ENCODE measurements around the gene FHOD3.

The FHOD3 gene

GRCh38 chr18:36601316-36601715, 303.8 kb downstream of the FHOD3 start:
- no peak for DNase-seq
- ChIA-PET CTCF (no interaction called here), POLR2A (no interaction called here)
- H3K4me3 ChIP-seq (ENCODE audit: control insufficient read depth in 1 of 7, extremely low read depth in 1 of 7, insufficient read depth in 4 of 7, low read depth in 2 of 7, low read length in 6 of 7), result no peak overlapping the region
- H3K27ac ChIP-seq (ENCODE audit: insufficient read depth in 1 of 2, low read depth in 1 of 2, low read length in 2 of 2, poor library complexity in 1 of 2, severe bottlenecking in 2 of 2), result no peak overlapping the region
- no peaks in the 10 kb centered on the region for H3K27me3 ChIP-seq (replicated peaks in 2 of 5; ENCODE audit: control insufficient read depth in 4 of 5, insufficient read depth in 5 of 5, low read length in 4 of 5)
- H3K36me3 ChIP-seq (ENCODE audit: control insufficient read depth in 4 of 4, insufficient read depth in 4 of 4, low read length in 3 of 4), result no peaks in the 10 kb centered on the region
- 100% methylated on average over 1 of the region's 1 CpG for WGBS (ENCODE audit: insufficient coverage)
- no peaks in the 10 kb centered on the region for H3K9me3 ChIP-seq (ENCODE audit: control extremely low read depth in 1 of 5, control insufficient read depth in 4 of 5, insufficient read depth in 2 of 5, low read depth in 1 of 5, low read length in 4 of 5)
- no peaks in the 10 kb centered on the region for H3K4me1 ChIP-seq (ENCODE audit: control extremely low read depth in 1 of 4, control insufficient read depth in 4 of 4, insufficient read depth in 4 of 4, low read length in 3 of 4)

GRCh38 chr18:36602071-36602470, 304.6 kb downstream of the FHOD3 start:
- Histone ChIP-seq H3K27me3 (replicated peaks in 2 of 5; ENCODE audit: control insufficient read depth in 4 of 5, insufficient read depth in 5 of 5, low read length in 4 of 5) (no peaks in the 10 kb centered on the region), H3K9me3 (ENCODE audit: control extremely low read depth in 1 of 5, control insufficient read depth in 4 of 5, insufficient read depth in 2 of 5, low read depth in 1 of 5, low read length in 4 of 5) (no peaks in the 10 kb centered on the region), H3K4me3 (ENCODE audit: control insufficient read depth in 1 of 7, extremely low read depth in 1 of 7, insufficient read depth in 4 of 7, low read depth in 2 of 7, low read length in 6 of 7) (no peak overlapping the region), H3K36me3 (ENCODE audit: control insufficient read depth in 4 of 4, insufficient read depth in 4 of 4, low read length in 3 of 4) (no peaks in the 10 kb centered on the region), H3K27ac (ENCODE audit: insufficient read depth in 1 of 2, low read depth in 1 of 2, low read length in 2 of 2, poor library complexity in 1 of 2, severe bottlenecking in 2 of 2) (no peak overlapping the region), H3K4me1 (ENCODE audit: control extremely low read depth in 1 of 4, control insufficient read depth in 4 of 4, insufficient read depth in 4 of 4, low read length in 3 of 4) (no peaks in the 10 kb centered on the region)
- no peak for DNase-seq
- CTCF ChIA-PET, result no interaction called here
- 100% methylated on average over 1 of the region's 2 CpGs for WGBS (ENCODE audit: insufficient coverage)
- POLR2A ChIA-PET, result no interaction called here

GRCh38 chr18:36602620-36603019, 305.1 kb downstream of the FHOD3 start:
- CTCF ChIA-PET, result no interaction called here

GRCh38 chr18:36608107-36608506, 310.6 kb downstream of the FHOD3 start:
- Histone ChIP-seq H3K36me3 (ENCODE audit: control insufficient read depth in 4 of 4, insufficient read depth in 4 of 4, low read length in 3 of 4) (no peaks in the 10 kb centered on the region), H3K9me3 (ENCODE audit: control extremely low read depth in 1 of 5, control insufficient read depth in 4 of 5, insufficient read depth in 2 of 5, low read depth in 1 of 5, low read length in 4 of 5) (peaks cover 0 to 1% (median 0%) of the 10 kb centered on the region in 5 experiments), H3K27me3 (replicated peaks in 2 of 5; ENCODE audit: control insufficient read depth in 4 of 5, insufficient read depth in 5 of 5, low read length in 4 of 5) (no peaks in the 10 kb centered on the region), H3K4me1 (ENCODE audit: control extremely low read depth in 1 of 4, control insufficient read depth in 4 of 4, insufficient read depth in 4 of 4, low read length in 3 of 4) (no peaks in the 10 kb centered on the region), H3K4me3 (ENCODE audit: control insufficient read depth in 1 of 7, extremely low read depth in 1 of 7, insufficient read depth in 4 of 7, low read depth in 2 of 7, low read length in 6 of 7) (no peak overlapping the region), H3K27ac (ENCODE audit: insufficient read depth in 1 of 2, low read depth in 1 of 2, low read length in 2 of 2, poor library complexity in 1 of 2, severe bottlenecking in 2 of 2) (no peak overlapping the region)
- POLR2A ChIA-PET, result no interaction called here
- CTCF ChIA-PET, result no interaction called here
- no CpG with 5 or more reads among the region's 3 CpGs for WGBS (ENCODE audit: insufficient coverage)
- no peak for DNase-seq

More at GRCh38 chr18:36602620-36603019, 305.1 kb downstream of the FHOD3 start:
- Histone ChIP-seq H3K9me3 (ENCODE audit: control extremely low read depth in 1 of 5, control insufficient read depth in 4 of 5, insufficient read depth in 2 of 5, low read depth in 1 of 5, low read length in 4 of 5) (peaks cover 0 to 1% (median 0%) of the 10 kb centered on the region in 5 experiments), H3K27me3 (replicated peaks in 2 of 5; ENCODE audit: control insufficient read depth in 4 of 5, insufficient read depth in 5 of 5, low read length in 4 of 5) (no peaks in the 10 kb centered on the region), H3K4me3 (ENCODE audit: control insufficient read depth in 1 of 7, extremely low read depth in 1 of 7, insufficient read depth in 4 of 7, low read depth in 2 of 7, low read length in 6 of 7) (no peak overlapping the region), H3K4me1 (ENCODE audit: control extremely low read depth in 1 of 4, control insufficient read depth in 4 of 4, insufficient read depth in 4 of 4, low read length in 3 of 4) (no peaks in the 10 kb centered on the region), H3K27ac (ENCODE audit: insufficient read depth in 1 of 2, low read depth in 1 of 2, low read length in 2 of 2, poor library complexity in 1 of 2, severe bottlenecking in 2 of 2) (no peak overlapping the region), H3K36me3 (ENCODE audit: control insufficient read depth in 4 of 4, insufficient read depth in 4 of 4, low read length in 3 of 4) (no peaks in the 10 kb centered on the region)
- WGBS (ENCODE audit: insufficient coverage), result 88% methylated on average over 4 of the region's 4 CpGs
- DNase-seq, result no peak
- POLR2A ChIA-PET, result no interaction called here

GRCh38 chr18:36610258-36610657, 312.7 kb downstream of the FHOD3 start:
- ChIA-PET POLR2A (no interaction called here), CTCF (no interaction called here)
- Histone ChIP-seq H3K27me3 (replicated peaks in 2 of 5; ENCODE audit: control insufficient read depth in 4 of 5, insufficient read depth in 5 of 5, low read length in 4 of 5) (no peaks in the 10 kb centered on the region), H3K4me1 (ENCODE audit: control extremely low read depth in 1 of 4, control insufficient read depth in 4 of 4, insufficient read depth in 4 of 4, low read length in 3 of 4) (no peaks in the 10 kb centered on the region), H3K9me3 (ENCODE audit: control extremely low read depth in 1 of 5, control insufficient read depth in 4 of 5, insufficient read depth in 2 of 5, low read depth in 1 of 5, low read length in 4 of 5) (peaks cover 0 to 1% (median 0%) of the 10 kb centered on the region in 5 experiments), H3K4me3 (ENCODE audit: control insufficient read depth in 1 of 7, extremely low read depth in 1 of 7, insufficient read depth in 4 of 7, low read depth in 2 of 7, low read length in 6 of 7) (no peak overlapping the region), H3K27ac (ENCODE audit: insufficient read depth in 1 of 2, low read depth in 1 of 2, low read length in 2 of 2, poor library complexity in 1 of 2, severe bottlenecking in 2 of 2) (no peak overlapping the region), H3K36me3 (ENCODE audit: control insufficient read depth in 4 of 4, insufficient read depth in 4 of 4, low read length in 3 of 4) (no peaks in the 10 kb centered on the region)
- 91% methylated on average over 8 of the region's 8 CpGs for WGBS (ENCODE audit: insufficient coverage)
- no peak for DNase-seq

- no peaks in the 10 kb centered on the region for H3K36me3 ChIP-seq (ENCODE audit: control insufficient read depth in 4 of 4, insufficient read depth in 4 of 4, low read length in 3 of 4)
- H3K4me3 ChIP-seq (ENCODE audit: control insufficient read depth in 1 of 7, extremely low read depth in 1 of 7, insufficient read depth in 4 of 7, low read depth in 2 of 7, low read length in 6 of 7), result no peak overlapping the region
- POLR2A ChIA-PET, result no interaction called here
- no peaks in the 10 kb centered on the region for H3K27me3 ChIP-seq (replicated peaks in 2 of 5; ENCODE audit: control insufficient read depth in 4 of 5, insufficient read depth in 5 of 5, low read length in 4 of 5)
- CTCF ChIA-PET, result no interaction called here
- H3K27ac ChIP-seq (ENCODE audit: insufficient read depth in 1 of 2, low read depth in 1 of 2, low read length in 2 of 2, poor library complexity in 1 of 2, severe bottlenecking in 2 of 2), result no peak overlapping the region
- no peak for DNase-seq
- no CpG with 5 or more reads among the region's 2 CpGs for WGBS (ENCODE audit: insufficient coverage)
- H3K4me1 ChIP-seq (ENCODE audit: control extremely low read depth in 1 of 4, control insufficient read depth in 4 of 4, insufficient read depth in 4 of 4, low read length in 3 of 4), result no peaks in the 10 kb centered on the region
- peaks cover 0 to 1% (median 0%) of the 10 kb centered on the region in 5 experiments for H3K9me3 ChIP-seq (ENCODE audit: control extremely low read depth in 1 of 5, control insufficient read depth in 4 of 5, insufficient read depth in 2 of 5, low read depth in 1 of 5, low read length in 4 of 5)
These were observed 313.1 kb downstream of the FHOD3 start for GRCh38 chr18:36610661-36611060.

DNA sequence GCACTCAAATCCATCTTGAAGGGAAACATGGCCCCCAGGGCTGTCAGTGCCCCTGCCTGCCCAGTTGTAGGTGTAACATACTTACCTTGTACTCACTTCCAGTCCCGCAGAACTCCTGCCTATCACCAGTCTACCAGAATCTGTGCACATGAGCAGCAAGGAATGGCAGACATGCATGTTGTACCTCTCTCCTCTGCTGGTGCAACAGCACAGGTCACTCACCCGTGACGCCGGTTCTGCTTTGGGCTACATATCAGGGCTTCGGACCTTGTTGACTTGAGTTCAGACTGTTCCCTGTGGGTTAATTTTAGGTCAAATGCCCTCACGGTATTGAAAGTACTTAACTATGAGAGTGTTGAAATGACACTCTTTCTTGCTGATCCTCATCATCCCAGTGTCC, 315.6 kb downstream of the FHOD3 start:
- WGBS (ENCODE audit: insufficient coverage), result 100% methylated on average over 6 of the region's 6 CpGs
- H3K4me1 ChIP-seq (ENCODE audit: control extremely low read depth in 1 of 4, control insufficient read depth in 4 of 4, insufficient read depth in 4 of 4, low read length in 3 of 4), result no peaks in the 10 kb centered on the region

More for the DNA sequence above, 315.6 kb downstream of the FHOD3 start:
- H3K9me3 ChIP-seq (ENCODE audit: control extremely low read depth in 1 of 5, control insufficient read depth in 4 of 5, insufficient read depth in 2 of 5, low read depth in 1 of 5, low read length in 4 of 5), result no peaks in the 10 kb centered on the region
- H3K36me3 ChIP-seq (ENCODE audit: control insufficient read depth in 4 of 4, insufficient read depth in 4 of 4, low read length in 3 of 4), result no peaks in the 10 kb centered on the region
- CTCF ChIA-PET, result no interaction called here
- POLR2A ChIA-PET, result no interaction called here
- no peak overlapping the region for H3K27ac ChIP-seq (ENCODE audit: insufficient read depth in 1 of 2, low read depth in 1 of 2, low read length in 2 of 2, poor library complexity in 1 of 2, severe bottlenecking in 2 of 2)
- no peak overlapping the region for H3K4me3 ChIP-seq (ENCODE audit: control insufficient read depth in 1 of 7, extremely low read depth in 1 of 7, insufficient read depth in 4 of 7, low read depth in 2 of 7, low read length in 6 of 7)
- no peaks in the 10 kb centered on the region for H3K27me3 ChIP-seq (replicated peaks in 2 of 5; ENCODE audit: control insufficient read depth in 4 of 5, insufficient read depth in 5 of 5, low read length in 4 of 5)
- DNase-seq, result no peak

Data from common myeloid progenitor, CD34-positive (primary cell).